ENCODE measurements around the gene LUC7L. TPM values are rescaled to one million over a fixed set of nuclear protein-coding genes. Genes with fewer than 3 reads are reported as not detected.
"Not testable (repeated sequence)": the region's sequence is repeated elsewhere in the genome, so short reads cannot be mapped to it uniquely, and the experiment has no call there.

LUC7L gene
- total RNA-seq, 2 experiments from 2014 or later: 94.8 to 98.4 TPM

- Histone ChIP-seq H3K4me1 (ENCODE audit: insufficient read depth, low read length) (peaks cover 29% of the 10 kb centered on the region), H3K27me3 (ENCODE audit: control insufficient read depth in 1 of 2, insufficient read depth in 2 of 2, low read length in 2 of 2) (peaks cover 42 to 51% of the 10 kb centered on the region in 2 experiments), H3K27ac (ENCODE audit: low read depth in 1 of 2, low read length in 2 of 2) (no peak overlapping the region), H3K9me3 (ENCODE audit: control insufficient read depth in 1 of 2, insufficient read depth in 1 of 2, low read length in 2 of 2) (peaks cover 0 to 6% of the 10 kb centered on the region in 2 experiments), H3K36me3 (ENCODE audit: insufficient read depth, low read length) (no peaks in the 10 kb centered on the region), H3K4me3 (ENCODE audit: low read length) (no peak overlapping the region)
- POLR2A ChIA-PET: no interaction called here
- Mint-ChIP-seq H3K9me3 (no peaks in the 10 kb centered on the region), H3K4me3 (peak overlapping the region; percentile 20), H3K27ac (no peak overlapping the region), H3K27me3 (peaks cover 52% of the 10 kb centered on the region), H3K36me3 (ENCODE audit: low read depth) (no peaks in the 10 kb centered on the region), H3K4me1 (ENCODE audit: low read depth) (peaks cover 13% of the 10 kb centered on the region)
- intact Hi-C loops (cut with DNase I, micrococcal nuclease): no loop called here
- ATAC-seq (ENCODE audit: poor library complexity): no peak
- CTCF ChIA-PET: no interaction called here
- TF ChIP-seq CTCF (IDR thresholded peaks at IDR 0.05): no peak
- no peak for DNase-seq
These were observed 51.8 kb downstream of the LUC7L start for GRCh38 chr16:177394-177822.

GRCh38 chr16:176477-177382, 52.5 kb downstream of the LUC7L start, which contains the start of gene HBA1:
Gene HBA1, plus strand, starts transcription at chr16:176680. Its CDS starts 37 bp downstream, at chr16:176717.
- peaks cover 45 to 53% of the 10 kb centered on the region in 2 experiments for H3K27me3 ChIP-seq (ENCODE audit: control insufficient read depth in 1 of 2, insufficient read depth in 2 of 2, low read length in 2 of 2)
- H3K9me3 ChIP-seq (ENCODE audit: control insufficient read depth in 1 of 2, insufficient read depth in 1 of 2, low read length in 2 of 2); intact Hi-C loops (cut with DNase I, micrococcal nuclease); H3K36me3 ChIP-seq (ENCODE audit: insufficient read depth, low read length); H3K36me3 Mint-ChIP-seq (ENCODE audit: low read depth); DNase-seq; H3K27ac ChIP-seq (ENCODE audit: low read depth in 1 of 2, low read length in 2 of 2); CTCF ChIA-PET; H3K4me3 ChIP-seq (ENCODE audit: low read length); H3K27ac Mint-ChIP-seq; H3K9me3 Mint-ChIP-seq; POLR2A ChIA-PET: not testable (repeated sequence)
- Mint-ChIP-seq H3K4me1 (ENCODE audit: low read depth) (peaks cover 13% of the 10 kb centered on the region), H3K4me3 (peak within 1 kb of the TSS; percentile 15), H3K27me3 (peaks cover 55% of the 10 kb centered on the region)
- peak; percentile 13 for ATAC-seq (ENCODE audit: poor library complexity)
- peaks cover 28% of the 10 kb centered on the region for H3K4me1 ChIP-seq (ENCODE audit: insufficient read depth, low read length)

GRCh38 chr16:176006-176405, 53.2 kb downstream of the LUC7L start:
- Histone ChIP-seq H3K27me3 (ENCODE audit: control insufficient read depth in 1 of 2, insufficient read depth in 2 of 2, low read length in 2 of 2) (peaks cover 51 to 58% of the 10 kb centered on the region in 2 experiments), H3K4me1 (ENCODE audit: insufficient read depth, low read length) (peaks cover 21% of the 10 kb centered on the region)
- H3K36me3 ChIP-seq (ENCODE audit: insufficient read depth, low read length); POLR2A ChIA-PET; intact Hi-C loops (cut with DNase I, micrococcal nuclease); ATAC-seq (ENCODE audit: poor library complexity); H3K27ac Mint-ChIP-seq; H3K4me3 Mint-ChIP-seq; H3K36me3 Mint-ChIP-seq (ENCODE audit: low read depth); H3K9me3 ChIP-seq (ENCODE audit: control insufficient read depth in 1 of 2, insufficient read depth in 1 of 2, low read length in 2 of 2); H3K9me3 Mint-ChIP-seq; CTCF ChIA-PET; H3K4me3 ChIP-seq (ENCODE audit: low read length); DNase-seq; H3K27ac ChIP-seq (ENCODE audit: low read depth in 1 of 2, low read length in 2 of 2): not testable (repeated sequence)
- Mint-ChIP-seq H3K27me3 (peaks cover 61% of the 10 kb centered on the region), H3K4me1 (ENCODE audit: low read depth) (peaks cover 13% of the 10 kb centered on the region)

All from CD4-positive, alpha-beta T cell (primary cell).